Measurements from ENCODE around the gene CAPNS2. TPM values are rescaled to one million over a fixed set of nuclear protein-coding genes. Genes with fewer than 3 reads are reported as not detected.

The CAPNS2 gene
- not detected for total RNA-seq

DNA sequence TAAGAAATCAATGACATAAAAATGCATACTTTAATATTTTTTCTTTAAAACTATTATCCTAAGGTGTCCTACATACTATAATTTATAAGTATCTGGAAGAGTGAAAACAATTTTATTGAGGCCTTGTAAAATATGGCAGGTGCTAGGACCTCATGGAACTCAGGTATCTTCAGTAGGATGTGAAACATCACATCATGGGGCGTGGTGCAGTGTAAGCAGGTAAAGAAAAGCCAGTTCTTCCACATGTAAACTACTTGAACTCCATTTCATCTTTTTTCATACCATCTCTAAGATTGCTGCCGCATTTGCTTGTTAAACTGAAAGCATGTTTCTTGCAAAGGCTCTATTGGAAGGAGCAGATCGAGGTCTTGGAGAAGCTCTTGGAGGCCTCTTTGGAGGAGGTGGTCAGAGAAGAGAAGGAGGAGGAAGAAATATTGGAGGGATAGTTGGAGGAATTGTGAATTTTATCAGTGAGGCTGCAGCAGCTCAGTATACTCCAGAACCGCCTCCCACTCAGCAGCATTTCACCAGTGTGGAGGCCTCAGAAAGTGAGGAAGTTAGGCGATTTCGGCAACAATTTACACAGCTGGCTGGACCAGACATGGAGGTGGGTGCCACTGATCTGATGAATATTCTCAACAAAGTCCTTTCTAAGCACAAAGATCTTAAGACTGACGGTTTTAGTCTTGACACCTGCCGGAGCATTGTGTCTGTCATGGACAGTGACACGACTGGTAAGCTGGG lies at the start of gene CAPNS2:
Gene CAPNS2 (plus strand): TSS at position 253 of the 744 bp plus-strand sequence. CDS start 73 bp downstream, at position 326.
- Mint-ChIP-seq H3K9me3 (no peaks in the 10 kb centered on the region), H3K36me3 (ENCODE audit: low read depth) (no peaks in the 10 kb centered on the region), H3K4me1 (no peaks in the 10 kb centered on the region), H3K27me3 (peaks cover 13% of the 10 kb centered on the region), H3K27ac (no peak within 1 kb of the TSS), H3K4me3 (no peak within 1 kb of the TSS)
- ChIA-PET CTCF (no interaction called here), POLR2A (no interaction called here)
- DNase-seq = no peak

- ChIA-PET POLR2A (no interaction called here), CTCF (no interaction called here)
- Mint-ChIP-seq H3K36me3 (ENCODE audit: low read depth) (no peaks in the 10 kb centered on the region), H3K27me3 (peaks cover 16% of the 10 kb centered on the region), H3K4me3 (no peak overlapping the region), H3K4me1 (no peaks in the 10 kb centered on the region), H3K9me3 (peaks cover 3% of the 10 kb centered on the region), H3K27ac (no peak overlapping the region)
- DNase-seq = no peak
Measured at GRCh38 chr16:55521792-55522191, 44.7 kb upstream of the CAPNS2 start.

DNA sequence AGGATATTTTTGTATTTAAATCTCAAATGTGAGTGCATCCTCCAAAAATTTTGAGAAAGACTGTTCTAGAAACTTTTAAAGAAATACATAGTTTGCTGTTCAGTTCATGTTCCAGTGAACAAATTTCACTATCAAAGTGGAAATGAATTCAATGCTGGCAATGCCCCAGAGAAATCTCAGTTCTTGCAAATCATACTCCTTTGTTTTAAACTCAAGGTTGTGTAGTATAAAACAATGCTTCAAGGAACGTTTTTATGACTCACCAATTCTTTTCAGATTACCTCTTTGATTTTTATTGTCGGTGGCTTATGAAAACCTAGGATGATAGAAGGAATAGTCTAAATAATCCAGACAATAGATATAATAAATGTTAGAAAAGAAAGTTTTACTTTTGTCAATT lies 40.0 kb upstream of the CAPNS2 start:
- peaks cover 3% of the 10 kb centered on the region for H3K9me3 Mint-ChIP-seq
- ChIA-PET POLR2A (no interaction called here), CTCF (no interaction called here)
- H3K27me3 Mint-ChIP-seq = peaks cover 10% of the 10 kb centered on the region
- no peaks in the 10 kb centered on the region for H3K36me3 Mint-ChIP-seq (ENCODE audit: low read depth)
- H3K27ac Mint-ChIP-seq = no peak overlapping the region
- no peaks in the 10 kb centered on the region for H3K4me1 Mint-ChIP-seq
- no peak overlapping the region for H3K4me3 Mint-ChIP-seq
- DNase-seq = no peak

DNA sequence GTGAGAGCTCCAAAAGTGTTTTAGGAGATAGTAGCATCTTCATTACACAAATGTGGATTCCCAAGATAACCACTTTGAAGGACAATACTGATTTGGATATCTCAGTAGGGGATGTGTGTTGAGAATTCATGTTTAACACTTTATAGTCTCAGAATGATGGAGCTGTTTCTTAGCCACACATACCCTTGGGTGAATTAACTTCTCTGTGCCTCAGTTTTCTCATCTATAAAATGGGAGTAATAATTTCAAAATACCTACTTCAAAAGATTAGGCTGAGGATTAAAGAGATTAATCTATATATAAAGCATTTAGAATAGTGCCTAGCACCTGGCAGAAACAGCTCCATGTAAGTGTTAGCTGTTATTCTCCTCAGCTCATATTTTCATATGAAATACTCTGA lies 38.6 kb upstream of the CAPNS2 start:
- DNase-seq = no peak
- no peaks in the 10 kb centered on the region for H3K4me1 Mint-ChIP-seq
- no peak overlapping the region for H3K27ac Mint-ChIP-seq
- CTCF ChIA-PET = no interaction called here
- peaks cover 9% of the 10 kb centered on the region for H3K27me3 Mint-ChIP-seq
- POLR2A ChIA-PET = no interaction called here
- no peak overlapping the region for H3K4me3 Mint-ChIP-seq
- no peaks in the 10 kb centered on the region for H3K36me3 Mint-ChIP-seq (ENCODE audit: low read depth)
- no peaks in the 10 kb centered on the region for H3K9me3 Mint-ChIP-seq

DNA sequence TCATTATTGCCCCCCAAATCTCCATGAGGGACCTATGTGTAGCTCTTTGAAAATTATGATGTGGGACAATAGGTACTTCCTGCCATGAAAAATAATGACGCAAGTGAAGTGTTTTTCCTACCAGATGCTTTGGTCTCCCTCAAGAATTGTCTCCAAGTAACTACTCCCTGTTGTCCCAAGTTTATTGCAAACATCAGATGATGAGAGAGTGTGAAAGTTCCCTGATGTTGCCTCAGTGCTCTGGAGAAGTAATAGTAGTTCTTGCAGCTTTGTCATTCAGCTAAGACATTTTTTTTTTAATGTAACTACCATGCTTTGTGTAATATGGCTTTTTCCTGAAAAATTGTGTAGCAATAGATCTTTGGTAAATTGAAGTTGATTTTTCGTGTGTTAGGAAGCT lies 37.5 kb upstream of the CAPNS2 start:
- Mint-ChIP-seq H3K9me3 (no peaks in the 10 kb centered on the region), H3K27ac (no peak overlapping the region), H3K4me1 (no peaks in the 10 kb centered on the region), H3K27me3 (peaks cover 9% of the 10 kb centered on the region), H3K4me3 (no peak overlapping the region), H3K36me3 (ENCODE audit: low read depth) (no peaks in the 10 kb centered on the region)
- ChIA-PET POLR2A (no interaction called here), CTCF (interaction anchor here (1.0 kb wide), 1 partner anchor 64 kb away, joined by 4 read pairs; no protein-coding TSS in a partner anchor)
- no peak for DNase-seq

- H3K4me1 Mint-ChIP-seq = no peaks in the 10 kb centered on the region
- ChIA-PET CTCF (interaction anchor here (0.7 kb wide), 1 partner anchor 116 kb away, joined by 5 read pairs; no protein-coding TSS in a partner anchor), POLR2A (no interaction called here)
- H3K27ac Mint-ChIP-seq = no peak overlapping the region
- H3K36me3 Mint-ChIP-seq (ENCODE audit: low read depth) = no peaks in the 10 kb centered on the region
- no peak for DNase-seq
- H3K27me3 Mint-ChIP-seq = peaks cover 6% of the 10 kb centered on the region
- H3K4me3 Mint-ChIP-seq = no peak overlapping the region
- no peaks in the 10 kb centered on the region for H3K9me3 Mint-ChIP-seq
Measured at GRCh38 chr16:55530316-55530856, 36.1 kb upstream of the CAPNS2 start.

DNA sequence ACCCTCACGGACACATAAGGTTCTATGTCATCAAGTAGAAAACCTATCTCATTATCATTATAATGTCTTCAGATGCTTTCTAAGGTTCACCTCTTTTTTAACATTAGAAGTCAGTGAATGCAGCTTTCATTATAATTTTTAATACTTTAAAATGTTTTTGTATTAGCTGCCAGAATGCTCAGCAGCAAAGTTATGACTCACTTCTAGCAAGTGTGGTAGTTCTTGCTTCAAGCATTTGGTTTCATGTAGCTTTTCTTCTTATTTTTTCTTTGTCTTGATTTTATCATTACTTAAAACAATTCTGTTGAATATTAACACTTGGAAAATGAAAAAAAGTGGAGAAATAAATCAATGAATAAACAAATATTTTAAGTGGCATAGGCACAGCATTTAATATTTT lies 34.3 kb upstream of the CAPNS2 start:
- POLR2A ChIA-PET = no interaction called here
- Mint-ChIP-seq H3K27ac (no peak overlapping the region), H3K4me1 (no peaks in the 10 kb centered on the region), H3K36me3 (ENCODE audit: low read depth) (no peaks in the 10 kb centered on the region), H3K9me3 (no peaks in the 10 kb centered on the region), H3K27me3 (peaks cover 6% of the 10 kb centered on the region), H3K4me3 (no peak overlapping the region)
- CTCF ChIA-PET = interaction anchor here (1.9 kb wide), 1 partner anchor 67 kb away, joined by 5 read pairs; no protein-coding TSS in a partner anchor
- DNase-seq = no peak

- Mint-ChIP-seq H3K4me1 (no peaks in the 10 kb centered on the region), H3K27me3 (peaks cover 6% of the 10 kb centered on the region), H3K4me3 (no peak overlapping the region), H3K9me3 (no peaks in the 10 kb centered on the region), H3K36me3 (ENCODE audit: low read depth) (no peaks in the 10 kb centered on the region), H3K27ac (no peak overlapping the region)
- ChIA-PET CTCF (interaction anchor here (1.5 kb wide), 1 partner anchor 70 kb away, joined by 6 read pairs; no protein-coding TSS in a partner anchor), POLR2A (no interaction called here)
- DNase-seq = no peak
Measured at GRCh38 chr16:55534756-55535155, 31.7 kb upstream of the CAPNS2 start.

DNA sequence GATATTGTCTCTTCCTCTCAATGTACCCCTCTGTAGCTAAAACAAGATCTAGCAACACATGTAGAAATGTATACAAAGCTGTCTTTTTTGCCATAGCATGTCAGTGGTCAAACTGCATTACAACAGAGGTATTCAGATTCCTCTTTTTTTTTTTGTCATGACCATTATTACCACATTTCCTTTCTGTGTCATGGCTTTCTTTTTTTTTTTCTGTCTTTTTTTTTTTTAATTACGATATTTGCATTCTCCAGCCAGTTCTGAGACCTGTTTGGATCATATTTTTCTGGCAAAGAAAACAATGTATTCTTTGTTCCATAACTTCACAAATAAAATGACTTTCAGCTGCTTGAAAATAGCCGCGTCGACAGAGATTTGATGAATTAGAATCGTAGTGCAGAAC lies 27.4 kb upstream of the CAPNS2 start:
- no peak for DNase-seq

GRCh38 chr16:55539488-55539887 lies 27.0 kb upstream of the CAPNS2 start:
- Mint-ChIP-seq H3K27ac (no peak overlapping the region), H3K4me1 (no peaks in the 10 kb centered on the region)
- POLR2A ChIA-PET = no interaction called here

More for the DNA sequence above, 27.4 kb upstream of the CAPNS2 start:
- no peak overlapping the region for H3K4me3 Mint-ChIP-seq
- H3K4me1 Mint-ChIP-seq = no peaks in the 10 kb centered on the region
- ChIA-PET CTCF (interaction anchor here (0.8 kb wide), 1 partner anchor 74 kb away, joined by 4 read pairs; no protein-coding TSS in a partner anchor), POLR2A (no interaction called here)
- no peaks in the 10 kb centered on the region for H3K9me3 Mint-ChIP-seq
- H3K27me3 Mint-ChIP-seq = peaks cover 2% of the 10 kb centered on the region
- H3K36me3 Mint-ChIP-seq (ENCODE audit: low read depth) = no peaks in the 10 kb centered on the region
- H3K27ac Mint-ChIP-seq = no peak overlapping the region

DNA sequence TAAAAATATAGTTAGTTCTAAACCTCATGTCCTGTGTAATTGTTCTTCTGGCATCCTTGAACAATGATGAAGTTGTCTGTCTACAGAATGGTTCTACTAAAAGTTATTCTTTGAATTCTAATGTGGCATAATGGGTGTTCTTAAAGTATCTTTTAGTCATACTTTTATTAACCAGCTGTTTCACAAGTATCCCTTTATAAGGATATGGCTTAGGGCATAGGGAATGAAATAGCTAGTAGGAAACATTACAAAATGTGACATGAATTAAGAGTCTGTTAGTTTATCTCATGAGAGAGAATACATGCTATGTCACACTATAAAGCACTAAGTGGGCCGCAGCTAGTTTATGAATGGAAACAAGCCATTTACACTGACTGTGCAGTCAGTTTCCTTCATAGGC lies 26.3 kb upstream of the CAPNS2 start:
- no peak for DNase-seq
- no peaks in the 10 kb centered on the region for H3K9me3 Mint-ChIP-seq
- CTCF ChIA-PET = interaction anchor here (2.7 kb wide), 1 partner anchor 75 kb away, joined by 7 read pairs; no protein-coding TSS in a partner anchor
- POLR2A ChIA-PET = no interaction called here
- H3K27me3 Mint-ChIP-seq = peaks cover 2% of the 10 kb centered on the region
- H3K4me3 Mint-ChIP-seq = no peak overlapping the region
- no peak overlapping the region for H3K27ac Mint-ChIP-seq
- H3K36me3 Mint-ChIP-seq (ENCODE audit: low read depth) = no peaks in the 10 kb centered on the region
- H3K4me1 Mint-ChIP-seq = no peaks in the 10 kb centered on the region

More at GRCh38 chr16:55539488-55539887, 27.0 kb upstream of the CAPNS2 start:
- H3K9me3 Mint-ChIP-seq = no peaks in the 10 kb centered on the region
- no peak overlapping the region for H3K4me3 Mint-ChIP-seq
- H3K36me3 Mint-ChIP-seq (ENCODE audit: low read depth) = no peaks in the 10 kb centered on the region
- CTCF ChIA-PET = no interaction called here
- peaks cover 2% of the 10 kb centered on the region for H3K27me3 Mint-ChIP-seq
- DNase-seq = no peak

DNA sequence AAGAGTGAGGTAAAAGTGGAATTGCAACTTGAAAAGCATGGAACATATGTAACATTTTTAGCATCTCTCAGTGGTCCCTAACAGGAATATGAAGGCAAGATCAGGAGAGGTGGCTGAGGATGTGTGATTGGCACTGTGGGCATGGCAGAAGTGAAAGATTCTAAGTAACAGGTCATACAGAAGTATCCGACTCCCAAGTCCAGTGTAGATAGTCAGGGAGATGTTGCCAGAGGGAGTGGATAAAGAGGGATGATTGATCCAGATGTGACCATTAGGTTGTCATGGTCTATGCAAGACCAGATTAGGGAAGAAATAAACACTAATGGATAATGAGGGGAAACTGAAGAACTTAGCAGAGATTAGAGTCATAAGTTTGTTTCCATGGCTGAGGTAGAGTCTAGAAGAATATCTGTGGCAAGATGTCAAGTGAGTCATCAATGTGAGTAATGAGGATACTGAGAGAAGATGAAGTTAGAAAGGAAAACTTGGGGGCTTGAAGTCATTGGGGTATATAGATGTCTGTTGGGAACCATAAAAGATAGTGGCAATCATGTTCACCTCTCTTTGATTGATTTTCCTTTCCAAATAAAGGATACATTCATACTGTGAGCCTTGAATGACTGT lies 23.9 kb upstream of the CAPNS2 start:
- Mint-ChIP-seq H3K4me3 (no peak overlapping the region), H3K9me3 (no peaks in the 10 kb centered on the region), H3K36me3 (ENCODE audit: low read depth) (no peaks in the 10 kb centered on the region), H3K27me3 (peaks cover 2% of the 10 kb centered on the region), H3K27ac (no peak overlapping the region), H3K4me1 (no peaks in the 10 kb centered on the region)
- ChIA-PET CTCF (interaction anchor here (2.7 kb wide), 1 partner anchor 78 kb away, joined by 7 read pairs; no protein-coding TSS in a partner anchor), POLR2A (no interaction called here)
- no peak for DNase-seq

GRCh38 chr16:55543472-55543871 lies 23.0 kb upstream of the CAPNS2 start:
- Mint-ChIP-seq H3K36me3 (ENCODE audit: low read depth) (no peaks in the 10 kb centered on the region), H3K27me3 (no peaks in the 10 kb centered on the region), H3K9me3 (no peaks in the 10 kb centered on the region), H3K27ac (no peak overlapping the region), H3K4me1 (no peaks in the 10 kb centered on the region), H3K4me3 (no peak overlapping the region)
- no peak for DNase-seq
- ChIA-PET POLR2A (no interaction called here), CTCF (interaction anchor here (2.5 kb wide), 1 partner anchor 79 kb away, joined by 22 read pairs; no protein-coding TSS in a partner anchor)
